NCI-H774 (cell line): Measurements from ENCODE around the gene CHRNA4.

ENCODE experiments used
- DNase-seq: peaks from one replicate; lab custom pipeline; 2025; lab: John Stamatoyannopoulos, UW

The CHRNA4 gene

GRCh38 chr20:63360850-63361518 lies at the start of gene CHRNA4:
Gene CHRNA4 (minus strand): TSS chr20:63361349. CDS start chr20:63361165, 184 bp downstream.
- no peak for DNase-seq

DNA sequence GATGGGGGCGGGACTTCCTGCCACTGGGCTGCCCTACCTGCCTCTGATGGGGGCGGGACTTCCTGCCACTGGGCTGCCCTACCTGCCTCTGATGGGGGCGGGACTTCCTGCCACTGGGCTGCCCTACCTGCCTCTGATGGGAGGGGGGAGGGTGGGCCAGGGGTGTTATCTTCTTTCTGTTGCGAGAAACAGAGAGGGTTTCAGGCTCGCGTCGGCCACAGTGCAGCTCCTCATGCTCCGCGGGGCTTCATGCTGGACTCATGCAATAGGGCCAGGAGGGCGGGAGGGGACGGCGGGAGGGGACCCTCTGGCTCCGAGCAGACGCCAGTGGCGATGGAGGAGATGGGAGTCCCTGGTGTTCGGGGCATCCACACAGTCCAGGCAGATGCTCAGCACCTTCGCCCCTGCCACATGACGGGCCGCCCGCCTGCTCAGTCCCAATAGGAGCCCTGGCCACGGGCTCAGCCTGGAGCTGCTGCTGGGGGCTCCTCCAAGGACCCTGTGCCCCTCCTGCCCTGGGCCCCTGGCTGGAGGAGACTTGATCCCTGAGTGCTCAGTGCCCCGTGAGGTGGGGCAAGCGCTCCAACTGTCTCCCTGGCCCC lies 48.8 kb upstream of the CHRNA4 start:
- no peak for DNase-seq

DNA sequence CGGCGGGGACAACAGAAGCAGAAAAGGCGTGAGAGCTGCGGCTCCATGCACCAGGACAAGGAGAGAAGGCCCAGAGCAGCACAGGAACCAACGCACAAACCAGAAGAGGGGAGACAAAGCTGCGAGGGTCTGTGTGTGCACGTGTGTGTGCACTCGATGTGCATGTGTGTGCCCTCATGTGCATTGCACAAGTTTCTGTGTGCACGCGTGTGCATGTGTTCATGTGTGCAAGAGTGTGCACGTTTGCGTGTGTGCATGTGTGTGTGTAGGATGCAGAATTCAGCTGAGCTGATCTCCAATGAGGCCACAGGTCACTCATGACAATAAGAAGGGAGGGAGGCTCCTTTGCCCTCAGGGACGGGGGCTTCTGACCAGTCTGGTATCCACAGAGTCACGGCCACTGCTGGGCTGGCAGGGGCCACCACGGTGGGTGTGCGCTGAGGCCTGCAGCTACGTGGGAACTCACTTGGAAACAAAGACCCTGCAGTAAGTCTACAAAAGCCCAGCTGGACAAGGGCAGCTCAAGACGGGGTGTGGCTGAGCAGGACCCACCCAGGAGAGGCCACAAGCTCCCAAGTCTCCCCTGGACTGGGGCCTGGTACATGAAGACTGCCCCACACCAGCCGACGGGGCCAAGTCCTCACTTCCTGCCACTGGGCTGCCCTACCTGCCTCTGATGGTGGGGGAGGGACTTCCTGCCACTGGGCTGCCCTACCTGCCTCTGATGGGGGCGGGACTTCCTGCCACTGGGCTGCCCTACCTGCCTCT lies 48.1 kb upstream of the CHRNA4 start:
- no peak for DNase-seq

DNA sequence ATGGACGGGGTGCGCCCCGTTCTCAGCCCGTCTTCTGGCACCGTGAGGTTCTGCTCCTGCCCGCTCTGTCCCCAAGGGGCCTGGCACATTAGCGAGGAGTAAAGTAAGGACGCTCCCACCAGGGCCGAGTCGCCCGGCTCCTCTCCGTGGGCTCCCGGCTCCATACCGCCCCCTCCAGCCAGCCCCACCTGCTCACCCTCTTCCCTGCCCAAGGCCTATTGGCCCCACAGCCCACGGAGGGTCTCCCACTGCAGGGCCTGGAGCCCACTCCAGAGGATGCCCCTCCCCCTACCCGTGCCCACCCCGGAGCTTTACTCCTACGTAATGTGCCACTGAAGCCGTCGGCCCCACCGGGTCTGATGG lies 47.5 kb upstream of the CHRNA4 start:
- DNase-seq: no peak

- DNase-seq: no peak
Observed at GRCh38 chr20:63407928-63408683, 47.0 kb upstream of the CHRNA4 start.

DNA sequence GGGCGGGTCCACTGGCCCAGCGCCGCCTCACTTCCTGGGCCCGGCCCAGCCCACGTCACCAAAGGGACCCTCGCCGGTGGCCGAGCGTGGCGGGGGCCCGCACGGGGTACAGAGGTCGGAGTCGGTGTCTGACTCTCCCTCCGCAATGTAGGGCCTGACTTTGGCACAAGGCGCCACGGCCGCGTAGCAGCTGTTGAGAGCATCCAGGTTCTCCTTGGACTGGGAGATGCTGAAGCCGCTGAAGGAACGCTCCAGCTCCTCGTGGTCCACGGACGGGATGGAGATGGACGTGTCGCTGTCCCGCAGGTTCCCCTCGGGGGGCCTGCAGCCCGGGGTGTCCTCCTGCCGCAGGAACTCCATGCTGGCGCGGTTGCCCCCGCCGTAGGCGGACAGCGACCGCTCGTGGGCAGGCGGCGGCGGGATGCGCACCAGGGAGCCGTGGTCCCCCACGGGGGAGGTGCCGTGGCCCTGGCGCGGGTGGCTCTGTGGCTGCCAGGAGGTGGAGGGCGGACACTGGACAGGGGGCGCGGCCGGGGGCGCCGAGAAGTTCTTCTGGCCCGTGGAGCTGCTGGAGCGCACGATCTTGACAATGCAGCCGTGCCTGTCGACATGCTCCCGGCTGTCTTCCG lies 45.6 kb upstream of the CHRNA4 start:
- DNase-seq: no peak

- DNase-seq: no peak
Observed at GRCh38 chr20:63406011-63406410, 44.9 kb upstream of the CHRNA4 start.

DNA sequence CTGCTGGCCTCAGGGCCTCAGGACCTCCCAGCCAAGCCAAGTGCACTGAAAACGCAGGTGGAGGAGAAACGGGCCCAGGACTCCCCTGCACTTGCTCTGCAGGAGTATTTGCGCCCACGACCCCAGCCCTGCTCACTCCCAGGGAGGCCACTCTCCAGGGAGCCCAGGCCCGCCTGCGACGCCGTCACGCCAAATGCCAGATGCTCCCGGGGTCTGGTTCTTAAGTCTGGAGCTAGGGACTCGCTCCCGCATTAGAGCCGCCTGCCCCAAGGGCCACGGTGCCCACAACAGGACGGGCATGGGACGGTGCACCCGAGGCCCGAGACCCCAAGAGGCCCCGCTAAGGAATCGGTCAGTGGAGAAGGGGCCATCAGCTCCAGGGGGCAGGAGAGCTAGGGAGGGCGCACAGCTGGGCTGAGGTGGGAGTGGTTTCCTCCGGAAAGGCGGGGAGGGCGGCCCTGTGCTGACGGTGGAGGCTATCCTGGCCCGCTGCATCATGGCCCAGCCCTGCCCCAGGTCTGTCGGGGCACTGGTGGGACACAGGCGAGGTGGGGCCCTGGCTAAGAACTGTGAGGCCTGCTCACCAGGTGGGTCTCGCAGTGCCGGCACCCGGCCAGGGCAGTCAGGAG lies 44.1 kb upstream of the CHRNA4 start:
- no peak for DNase-seq

- peak; percentile 76 for DNase-seq
Observed at GRCh38 chr20:63404129-63405085, 43.3 kb upstream of the CHRNA4 start.

- DNase-seq: no peak
Observed at GRCh38 chr20:63403403-63404105, 42.4 kb upstream of the CHRNA4 start.

DNA sequence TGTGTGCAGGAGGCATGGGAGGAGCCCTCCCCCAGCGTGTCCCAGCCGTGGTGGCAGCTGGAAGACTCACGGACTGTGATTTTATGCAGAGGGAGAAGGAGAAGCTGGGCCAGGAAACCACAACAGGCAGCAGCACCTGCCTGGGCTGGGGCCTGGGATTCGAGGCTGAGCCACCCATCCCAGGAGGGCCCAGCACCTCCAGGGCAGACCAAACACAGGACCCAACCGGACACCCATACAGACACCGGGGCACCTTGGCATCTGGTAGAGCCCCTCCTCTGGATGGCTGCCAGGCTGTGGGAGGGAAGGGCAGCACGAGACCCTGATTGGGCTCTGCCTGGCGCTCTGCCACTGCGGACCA lies 41.7 kb upstream of the CHRNA4 start:
- peak; percentile 19 for DNase-seq

DNA sequence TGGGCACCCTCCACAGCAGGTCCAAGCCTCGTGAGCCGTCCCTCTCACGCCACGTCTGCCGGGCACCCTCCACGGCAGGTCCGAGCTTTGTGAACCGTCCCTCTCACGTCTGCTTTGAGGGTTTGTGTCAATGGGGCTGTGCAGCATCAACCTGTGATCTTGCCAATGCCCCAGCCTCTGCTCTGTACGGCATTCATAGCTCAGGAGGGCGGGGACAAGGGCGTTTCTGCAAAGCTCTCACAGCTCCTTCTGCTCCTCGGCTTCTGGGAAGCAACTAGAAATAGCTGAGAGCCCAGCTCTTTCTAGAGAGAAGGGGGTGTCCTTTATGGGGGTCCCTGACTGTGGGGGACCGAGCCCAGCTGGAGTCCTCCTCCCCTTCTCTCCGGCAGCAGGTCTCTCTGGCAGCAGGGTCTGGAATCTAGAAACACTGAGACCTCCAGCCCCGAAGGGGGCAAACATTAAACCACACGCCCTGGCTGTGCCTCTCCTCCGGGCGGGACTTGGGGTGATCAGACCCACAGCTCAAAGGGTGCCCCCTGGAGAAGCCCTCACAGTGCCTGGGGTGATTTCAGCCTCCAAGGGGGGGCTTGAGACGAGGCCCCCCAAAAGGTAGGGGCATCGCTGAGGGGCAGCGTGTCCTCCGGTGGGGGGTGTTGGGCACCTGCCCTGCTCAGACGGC lies 41.2 kb upstream of the CHRNA4 start:
- no peak for DNase-seq

DNA sequence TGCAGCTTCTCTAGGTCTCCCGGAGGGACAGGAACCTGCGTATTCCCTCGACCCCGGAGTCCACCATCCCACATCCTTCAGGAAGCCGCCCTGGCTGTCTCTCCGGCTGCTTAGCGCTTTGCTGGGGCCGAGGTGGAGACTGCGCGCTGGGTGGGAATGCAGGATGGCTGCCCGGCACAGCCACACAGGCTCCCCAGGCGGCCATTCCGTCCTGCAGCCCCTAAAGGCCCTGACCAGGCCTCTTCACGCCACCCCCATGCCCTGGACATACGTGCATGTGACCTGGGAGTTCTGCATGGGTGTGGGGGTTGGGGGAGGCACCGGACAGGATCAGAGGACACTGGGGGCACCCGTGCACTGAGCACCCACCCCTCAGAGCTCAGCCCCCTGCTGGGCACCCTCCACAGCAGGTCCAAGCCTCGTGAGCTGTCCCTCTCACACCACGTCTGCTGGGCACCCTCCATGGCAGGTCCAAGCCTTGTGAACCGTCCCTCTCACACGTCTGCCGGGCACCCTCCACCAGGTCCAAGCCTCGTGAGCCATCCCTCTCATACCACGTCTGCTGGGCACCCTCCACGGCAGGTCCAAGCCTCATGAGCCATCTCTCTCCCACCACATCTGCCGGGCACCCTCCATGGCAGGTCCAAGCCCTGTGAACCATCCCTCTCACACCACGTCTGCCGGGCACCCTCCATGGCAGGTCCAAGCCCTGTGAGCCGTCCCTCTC lies 40.4 kb upstream of the CHRNA4 start:
- DNase-seq: no peak

DNA sequence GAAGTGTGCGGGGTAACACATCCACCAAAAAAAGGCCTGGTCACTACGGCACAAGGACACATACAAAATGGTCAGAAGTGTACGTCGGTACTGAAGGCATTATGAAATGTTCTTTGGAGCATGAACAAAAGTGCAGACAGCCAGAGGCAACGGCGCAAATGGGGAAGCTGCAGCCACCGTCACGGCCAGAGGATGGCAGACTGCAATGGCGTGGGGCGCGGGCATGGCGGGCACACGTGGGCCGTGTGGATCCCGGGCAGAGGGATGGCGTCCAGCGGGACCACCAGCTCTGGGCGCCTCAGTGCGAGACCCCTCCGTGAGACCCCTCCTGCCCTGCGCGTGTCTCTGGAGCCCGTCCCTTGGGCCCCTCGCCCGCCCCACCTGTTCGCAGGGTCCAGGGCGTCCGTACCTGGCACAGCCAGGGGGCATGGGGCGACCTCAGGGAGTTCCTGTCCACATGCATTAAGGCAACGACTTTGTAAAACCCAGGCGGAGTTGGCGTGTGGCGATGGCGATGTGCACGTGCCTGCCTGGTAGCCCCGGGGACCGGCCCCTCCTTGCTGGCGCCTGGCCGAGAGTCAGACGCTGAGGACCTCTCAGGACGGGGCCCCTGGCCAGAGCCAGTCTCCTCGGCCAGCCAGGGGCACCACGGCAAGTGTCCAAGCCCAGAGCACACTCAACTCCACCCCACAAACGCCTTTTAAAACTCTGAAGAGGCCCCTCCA lies 39.5 kb upstream of the CHRNA4 start:
- no peak for DNase-seq

DNA sequence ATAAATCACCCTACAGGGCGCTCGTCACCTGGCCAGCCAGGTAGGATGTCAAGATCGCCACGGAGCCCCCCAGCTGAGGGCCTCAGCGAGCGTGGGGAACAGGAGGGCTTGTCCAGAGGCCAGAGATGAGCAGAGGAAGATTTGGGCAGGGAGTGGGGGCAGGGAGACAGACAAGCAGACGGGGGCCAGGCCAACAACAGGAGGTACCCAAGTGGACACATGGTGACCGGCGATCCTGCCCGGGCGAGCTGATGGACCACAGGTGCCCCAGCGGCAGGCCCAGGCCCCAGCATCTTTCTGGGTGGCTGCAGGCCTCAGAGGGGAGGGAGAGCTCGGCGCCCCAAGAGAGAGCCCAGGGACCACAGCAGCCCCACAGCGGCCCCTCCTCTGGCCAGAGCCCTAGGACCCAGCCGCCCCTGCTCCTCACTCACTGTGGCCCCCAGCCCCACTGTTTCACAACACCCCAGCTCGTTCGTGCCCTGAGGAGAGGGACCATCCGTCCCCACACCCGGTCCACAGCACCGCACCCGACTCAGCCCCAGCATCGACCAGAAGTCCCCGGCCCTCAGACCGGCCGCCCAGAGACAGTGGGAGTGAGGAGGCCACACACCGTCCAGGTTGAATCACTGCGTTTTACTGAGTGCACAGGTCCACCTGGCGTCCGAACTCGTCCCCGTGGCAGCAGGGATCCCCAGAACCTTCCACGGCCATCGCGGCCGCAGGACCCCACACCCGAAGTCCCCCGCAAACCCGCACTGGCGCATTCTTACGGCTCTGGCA lies 38.6 kb upstream of the CHRNA4 start:
- no peak for DNase-seq

DNA sequence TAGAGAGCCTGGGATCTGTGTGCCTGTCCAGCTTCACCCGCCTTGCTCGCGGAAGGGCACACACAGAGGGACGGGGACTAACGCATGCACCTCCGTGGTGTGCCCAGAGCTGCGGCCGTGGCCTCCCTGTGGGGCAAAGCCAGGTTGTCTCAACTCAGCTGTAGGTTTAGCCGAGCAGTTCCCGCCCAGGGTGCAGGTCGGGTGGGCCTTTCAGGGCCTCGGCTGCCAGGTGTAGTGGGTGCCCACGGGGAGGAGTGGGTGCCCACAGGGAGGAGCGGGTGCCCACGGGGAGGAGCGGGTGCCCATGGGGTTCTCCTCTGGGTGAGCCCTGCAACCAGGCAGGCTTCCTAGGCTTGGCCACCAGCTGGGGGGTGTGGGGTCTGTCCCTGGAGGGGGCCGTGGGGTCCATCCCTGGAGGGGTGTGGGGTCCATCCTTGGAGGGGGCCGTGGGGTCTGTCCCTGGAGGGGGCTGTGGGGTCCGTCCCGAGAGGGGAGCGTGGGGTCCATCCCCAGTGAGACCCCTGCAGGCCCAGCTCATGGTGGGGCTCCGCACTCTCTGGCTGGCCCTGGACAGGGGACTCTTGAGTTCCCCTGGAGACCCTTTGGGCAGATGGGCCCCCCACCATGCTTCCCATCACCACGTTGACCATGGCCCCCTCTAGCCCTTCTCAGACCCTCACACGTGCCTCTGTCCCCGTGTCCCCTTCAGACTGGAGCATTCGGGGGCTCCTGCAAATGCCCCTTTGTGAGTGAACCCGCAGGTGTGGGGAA lies 37.8 kb upstream of the CHRNA4 start:
- no peak for DNase-seq
